ENCODE data around the gene POLR1F. TPM values are rescaled to one million over a fixed set of nuclear protein-coding genes. Genes with fewer than 3 reads are reported as not detected.
A peak's percentile ranks its signal among the peaks of the same experiment; 100 is the strongest.

Gene POLR1F
- polyA plus RNA-seq, 1 of the 3 experiments (the other 2 are of a cell fraction): 5.1 TPM

- Histone ChIP-seq H3F3A (replicated peaks; ENCODE audit: insufficient read depth) (no peaks in the 10 kb centered on the region), H3K79me2 (ENCODE audit: insufficient read depth) (no peaks in the 10 kb centered on the region), H2AFZ (ENCODE audit: low read depth) (no peak overlapping the region), H3K4me3 (ENCODE audit: low read depth in 2 of 2, low read length in 1 of 2) (no peak overlapping the region), H3K27ac (ENCODE audit: low read depth in 2 of 2, low read length in 1 of 2) (no peak overlapping the region), H3K4me1 (ENCODE audit: control insufficient read depth in 1 of 2, insufficient read depth in 2 of 2, low read depth in 1 of 2, low read length in 1 of 2) (no peaks in the 10 kb centered on the region), H3K27me3 (ENCODE audit: insufficient read depth) (no peaks in the 10 kb centered on the region; the same call in 1 of the 2 replicates), H3K36me3 (replicated peaks in 1 of 2; ENCODE audit: control insufficient read depth in 1 of 2, insufficient read depth in 2 of 2, low read length in 1 of 2) (no peaks in the 10 kb centered on the region), H4K20me1 (ENCODE audit: insufficient read depth) (no peaks in the 10 kb centered on the region), H3K4me2 (no peak overlapping the region), H3K9me3 (no peaks in the 10 kb centered on the region), H3K9ac (no peak overlapping the region), H3K9me2 (no peaks in the 10 kb centered on the region)
- POLR2A ChIA-PET: no interaction called here
- DNase-seq: no peak
- CTCF ChIA-PET: interaction anchor here (1.3 kb wide), 1 partner anchor 1318 kb away, joined by 6 read pairs; no protein-coding TSS in a partner anchor
- 73% methylated on average over 1 of the region's 1 CpG for WGBS (ENCODE audit: low lambda C conversion rate)
- TF ChIP-seq, protein P1, sequence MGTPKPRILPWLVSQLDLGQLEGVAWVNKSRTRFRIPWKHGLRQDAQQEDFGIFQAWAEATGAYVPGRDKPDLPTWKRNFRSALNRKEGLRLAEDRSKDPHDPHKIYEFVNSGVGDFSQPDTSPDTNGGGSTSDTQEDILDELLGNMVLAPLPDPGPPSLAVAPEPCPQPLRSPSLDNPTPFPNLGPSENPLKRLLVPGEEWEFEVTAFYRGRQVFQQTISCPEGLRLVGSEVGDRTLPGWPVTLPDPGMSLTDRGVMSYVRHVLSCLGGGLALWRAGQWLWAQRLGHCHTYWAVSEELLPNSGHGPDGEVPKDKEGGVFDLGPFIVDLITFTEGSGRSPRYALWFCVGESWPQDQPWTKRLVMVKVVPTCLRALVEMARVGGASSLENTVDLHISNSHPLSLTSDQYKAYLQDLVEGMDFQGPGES (IDR thresholded peaks at IDR 0.05; ENCODE audit: low read depth, low read length): no peak
- TF ChIP-seq, protein P2, sequence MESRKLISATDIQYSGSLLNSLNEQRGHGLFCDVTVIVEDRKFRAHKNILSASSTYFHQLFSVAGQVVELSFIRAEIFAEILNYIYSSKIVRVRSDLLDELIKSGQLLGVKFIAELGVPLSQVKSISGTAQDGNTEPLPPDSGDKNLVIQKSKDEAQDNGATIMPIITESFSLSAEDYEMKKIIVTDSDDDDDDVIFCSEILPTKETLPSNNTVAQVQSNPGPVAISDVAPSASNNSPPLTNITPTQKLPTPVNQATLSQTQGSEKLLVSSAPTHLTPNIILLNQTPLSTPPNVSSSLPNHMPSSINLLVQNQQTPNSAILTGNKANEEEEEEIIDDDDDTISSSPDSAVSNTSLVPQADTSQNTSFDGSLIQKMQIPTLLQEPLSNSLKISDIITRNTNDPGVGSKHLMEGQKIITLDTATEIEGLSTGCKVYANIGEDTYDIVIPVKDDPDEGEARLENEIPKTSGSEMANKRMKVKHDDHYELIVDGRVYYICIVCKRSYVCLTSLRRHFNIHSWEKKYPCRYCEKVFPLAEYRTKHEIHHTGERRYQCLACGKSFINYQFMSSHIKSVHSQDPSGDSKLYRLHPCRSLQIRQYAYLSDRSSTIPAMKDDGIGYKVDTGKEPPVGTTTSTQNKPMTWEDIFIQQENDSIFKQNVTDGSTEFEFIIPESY (IDR thresholded peaks at IDR 0.05; ENCODE audit: borderline replicate concordance, low read depth): no peak
- TF ChIP-seq SIN3A (IDR thresholded peaks at IDR 0.05; ENCODE audit: borderline replicate concordance, low read depth, low read length) (no peak), CHD2 (IDR thresholded peaks at IDR 0.05; ENCODE audit: low read length, partially characterized antibody) (no peak)
Observed at GRCh38 chr7:19670806-19671205, 38.0 kb downstream of the POLR1F start.

GRCh38 chr7:19665399-19666008 is 43.3 kb downstream of the POLR1F start:
- Histone ChIP-seq H3K4me1 (ENCODE audit: control insufficient read depth in 1 of 2, insufficient read depth in 2 of 2, low read depth in 1 of 2, low read length in 1 of 2) (peaks cover 0 to 3% of the 10 kb centered on the region in 2 experiments; a peak in 2 of 4 replicates), H3K9ac (no peak overlapping the region), H3K36me3 (replicated peaks in 1 of 2; ENCODE audit: control insufficient read depth in 1 of 2, insufficient read depth in 2 of 2, low read length in 1 of 2) (no peaks in the 10 kb centered on the region), H3K4me3 (ENCODE audit: low read depth in 2 of 2, low read length in 1 of 2) (no peak overlapping the region), H3F3A (replicated peaks; ENCODE audit: insufficient read depth) (no peaks in the 10 kb centered on the region), H3K27ac (ENCODE audit: low read depth in 2 of 2, low read length in 1 of 2) (no peak overlapping the region), H2AFZ (ENCODE audit: low read depth) (no peak overlapping the region), H3K27me3 (ENCODE audit: insufficient read depth) (no peaks in the 10 kb centered on the region; the same call in 1 of the 2 replicates), H3K9me3 (no peaks in the 10 kb centered on the region), H3K4me2 (no peak overlapping the region), H3K79me2 (ENCODE audit: insufficient read depth) (no peaks in the 10 kb centered on the region), H3K9me2 (0 out of 2 replicates have a peak, but pooled peaks cover 5% of the 10 kb centered on the region), H4K20me1 (ENCODE audit: insufficient read depth) (no peaks in the 10 kb centered on the region)
- DNase-seq: peak; percentile 39
- ChIA-PET POLR2A (no interaction called here), CTCF (interaction anchor here (0.6 to 4.3 kb wide), 21 partner anchors 8 to 1339 kb away, joined by 3 to 52 read pairs (median 5); partner anchors contain the start of gene POLR1F)
- TF ChIP-seq SMC3 (IDR thresholded peaks at IDR 0.05; ENCODE audit: low read depth, low read length) (peak; percentile 51), FOSL2 (IDR thresholded peaks at IDR 0.05; ENCODE audit: borderline replicate concordance, low read depth) (no peak), RAD21 (IDR thresholded peaks at IDR 0.05; ENCODE audit: low read length) (peak; percentile 82)
- TF ChIP-seq, protein P3, sequence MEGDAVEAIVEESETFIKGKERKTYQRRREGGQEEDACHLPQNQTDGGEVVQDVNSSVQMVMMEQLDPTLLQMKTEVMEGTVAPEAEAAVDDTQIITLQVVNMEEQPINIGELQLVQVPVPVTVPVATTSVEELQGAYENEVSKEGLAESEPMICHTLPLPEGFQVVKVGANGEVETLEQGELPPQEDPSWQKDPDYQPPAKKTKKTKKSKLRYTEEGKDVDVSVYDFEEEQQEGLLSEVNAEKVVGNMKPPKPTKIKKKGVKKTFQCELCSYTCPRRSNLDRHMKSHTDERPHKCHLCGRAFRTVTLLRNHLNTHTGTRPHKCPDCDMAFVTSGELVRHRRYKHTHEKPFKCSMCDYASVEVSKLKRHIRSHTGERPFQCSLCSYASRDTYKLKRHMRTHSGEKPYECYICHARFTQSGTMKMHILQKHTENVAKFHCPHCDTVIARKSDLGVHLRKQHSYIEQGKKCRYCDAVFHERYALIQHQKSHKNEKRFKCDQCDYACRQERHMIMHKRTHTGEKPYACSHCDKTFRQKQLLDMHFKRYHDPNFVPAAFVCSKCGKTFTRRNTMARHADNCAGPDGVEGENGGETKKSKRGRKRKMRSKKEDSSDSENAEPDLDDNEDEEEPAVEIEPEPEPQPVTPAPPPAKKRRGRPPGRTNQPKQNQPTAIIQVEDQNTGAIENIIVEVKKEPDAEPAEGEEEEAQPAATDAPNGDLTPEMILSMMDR (IDR thresholded peaks at IDR 0.05): peak; percentile 93
- WGBS (ENCODE audit: low lambda C conversion rate): 0% methylated on average over 1 of the region's 1 CpG

All from SK-N-SH (cell line).